Activated naive CD4-positive, alpha-beta T cell treated with anti-CD3 and anti-CD28 coated beads for 36 hours (primary cell): ENCODE data around the gene CELF4. TPM values are rescaled to one million over a fixed set of nuclear protein-coding genes. Genes with fewer than 3 reads are reported as not detected.

Experiments used
- CTCF ChIA-PET: fragments of 350-600 bp; sonication (Branson Sonifier 250); formaldehyde crosslinking; loops from one replicate; lab custom pipeline; 2021; ENCODE audit warnings: antibody characterized with exemption; lab: Charles Lee
- DNase-seq: peaks from one replicate; pipeline ENCODE4 v3.0.0-alpha.2; 2020
- H3K27ac Mint-ChIP-seq: one replicate; pipeline ENCODE4 v1.8.0; 2021; ENCODE audit warnings: mild to moderate bottlenecking, mixed read lengths
- H3K27me3 Mint-ChIP-seq: one replicate; pipeline ENCODE4 v1.8.0; 2021; ENCODE audit warnings: low read depth, mixed read lengths
- H3K36me3 Mint-ChIP-seq: one replicate; pipeline ENCODE4 v1.8.0; 2021; ENCODE audit warnings: low read depth, mixed read lengths
- H3K4me1 Mint-ChIP-seq: one replicate; pipeline ENCODE4 v1.8.0; 2021; ENCODE audit warnings: low read depth, mixed read lengths
- H3K4me3 Mint-ChIP-seq: one replicate; pipeline ENCODE4 v1.8.0; 2021; ENCODE audit warnings: mild to moderate bottlenecking, moderate library complexity, mixed read lengths
- H3K9me3 Mint-ChIP-seq: one replicate; pipeline ENCODE4 v1.8.0; 2021; ENCODE audit warnings: mixed read lengths
- intact Hi-C: fragments of 100-400 bp; cut with micrococcal nuclease; formaldehyde crosslinking; loops from one replicate; pipeline ENCODE4 v1.15.1; 2023
- total RNA-seq, 2 experiments: library from RNA; stranded (reverse); gene quantifications; one replicate each; pipeline ENCODE4 v1.2.3, GENCODE V29; 2021

Gene CELF4
- total RNA-seq, 2 experiments from 2014 or later: not detected

DNA sequence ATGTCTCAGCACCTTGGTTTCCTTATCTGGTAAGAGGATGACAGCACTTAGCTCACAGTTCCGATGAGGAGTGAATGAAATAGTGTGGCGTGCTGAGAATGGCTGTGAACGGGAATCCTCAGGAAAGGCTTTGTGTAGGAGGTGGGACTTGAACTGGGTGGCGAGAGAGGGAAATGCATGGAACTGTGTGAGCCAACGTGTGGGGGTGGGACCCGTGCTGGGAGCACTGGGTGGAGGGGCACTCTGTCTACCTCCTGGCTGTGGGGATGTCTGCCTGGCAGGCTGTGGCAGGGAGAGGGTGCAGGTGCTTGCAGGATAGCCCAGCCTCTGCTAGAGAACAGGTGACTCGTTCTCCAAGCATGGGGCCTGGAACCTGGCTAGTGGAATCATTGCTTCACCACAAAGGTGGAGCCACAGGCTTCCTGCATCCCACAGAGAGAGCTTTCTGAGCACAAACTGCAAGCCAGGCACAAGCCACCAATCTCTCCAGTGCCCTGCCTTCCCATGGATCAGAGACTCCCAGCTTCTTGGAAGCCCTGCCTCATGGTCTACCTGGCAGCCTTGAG lies 145.2 kb downstream of the CELF4 start:
- no peak for DNase-seq
- Mint-ChIP-seq H3K36me3 (no peaks in the 10 kb centered on the region), H3K27me3 (peaks cover 9% of the 10 kb centered on the region), H3K9me3 (no peaks in the 10 kb centered on the region), H3K4me1 (no peaks in the 10 kb centered on the region), H3K4me3 (no peak overlapping the region), H3K27ac (no peak overlapping the region)
- CTCF ChIA-PET: no interaction called here
- intact Hi-C loops: no loop called here

GRCh38 chr18:37419866-37420265 lies 145.7 kb downstream of the CELF4 start:
- DNase-seq: no peak
- H3K4me1 Mint-ChIP-seq: no peaks in the 10 kb centered on the region
- intact Hi-C loops: no loop called here
- CTCF ChIA-PET: no interaction called here
- no peaks in the 10 kb centered on the region for H3K9me3 Mint-ChIP-seq
- no peaks in the 10 kb centered on the region for H3K36me3 Mint-ChIP-seq
- H3K27me3 Mint-ChIP-seq: peaks cover 9% of the 10 kb centered on the region
- H3K4me3 Mint-ChIP-seq: no peak overlapping the region
- H3K27ac Mint-ChIP-seq: no peak overlapping the region

GRCh38 chr18:37419315-37419714 lies 146.3 kb downstream of the CELF4 start:
- Mint-ChIP-seq H3K27me3 (peaks cover 9% of the 10 kb centered on the region), H3K4me3 (no peak overlapping the region), H3K36me3 (no peaks in the 10 kb centered on the region), H3K27ac (no peak overlapping the region), H3K4me1 (no peaks in the 10 kb centered on the region), H3K9me3 (no peaks in the 10 kb centered on the region)
- no peak for DNase-seq
- CTCF ChIA-PET: no interaction called here
- intact Hi-C loops: no loop called here

DNA sequence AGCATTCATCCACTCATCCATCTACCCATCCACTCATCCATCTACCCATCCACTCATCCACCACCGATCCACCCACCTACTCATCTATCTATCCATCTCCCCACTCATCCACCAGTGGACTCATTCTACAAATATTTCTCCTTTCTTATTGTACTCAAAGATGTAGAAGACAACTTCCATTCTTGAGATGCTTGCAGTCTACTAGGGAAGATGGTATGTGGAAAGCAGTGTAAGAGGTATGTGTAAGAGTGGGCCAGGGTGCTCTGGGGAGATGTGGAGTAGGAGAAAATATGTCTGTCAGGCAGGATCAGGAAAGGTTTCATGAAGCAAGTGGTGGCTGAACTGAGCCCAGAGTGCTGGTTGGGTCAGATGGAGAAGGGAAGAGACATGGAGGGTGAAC lies 150.8 kb downstream of the CELF4 start:
- H3K27ac Mint-ChIP-seq: no peak overlapping the region
- no peaks in the 10 kb centered on the region for H3K4me1 Mint-ChIP-seq
- H3K9me3 Mint-ChIP-seq: no peaks in the 10 kb centered on the region
- no peak for DNase-seq
- H3K36me3 Mint-ChIP-seq: no peaks in the 10 kb centered on the region
- intact Hi-C loops: no loop called here
- no peak overlapping the region for H3K4me3 Mint-ChIP-seq
- peaks cover 4% of the 10 kb centered on the region for H3K27me3 Mint-ChIP-seq
- CTCF ChIA-PET: interaction anchor here (0.6 kb wide), 1 partner anchor 23 kb away, joined by 3 read pairs; no protein-coding TSS in a partner anchor

GRCh38 chr18:37412829-37413228 lies 152.8 kb downstream of the CELF4 start:
- DNase-seq: no peak
- Mint-ChIP-seq H3K9me3 (no peaks in the 10 kb centered on the region), H3K4me1 (no peaks in the 10 kb centered on the region), H3K4me3 (no peak overlapping the region), H3K27me3 (peaks cover 3% of the 10 kb centered on the region), H3K36me3 (no peaks in the 10 kb centered on the region), H3K27ac (no peak overlapping the region)
- CTCF ChIA-PET: no interaction called here
- intact Hi-C loops: no loop called here

DNA sequence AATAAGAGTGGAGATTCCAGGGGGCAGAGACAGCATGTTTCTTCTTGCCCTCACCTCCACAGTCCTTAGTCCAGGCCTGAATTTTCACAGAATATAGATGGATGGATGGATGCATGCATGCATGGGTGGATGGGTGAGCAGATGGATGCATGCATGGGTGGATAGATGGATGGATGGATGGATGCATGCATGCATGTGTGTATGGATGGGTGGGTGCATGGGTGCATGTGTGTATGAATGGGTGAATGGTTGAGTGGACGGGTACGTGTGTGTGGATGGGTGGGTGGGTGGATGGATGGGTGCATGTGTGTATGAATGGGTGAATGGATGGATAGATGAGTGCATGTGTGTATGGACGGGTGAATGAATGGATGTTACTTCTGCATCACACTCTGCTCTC lies 153.3 kb downstream of the CELF4 start:
- Mint-ChIP-seq H3K27ac (no peak overlapping the region), H3K36me3 (no peaks in the 10 kb centered on the region), H3K27me3 (peaks cover 3% of the 10 kb centered on the region), H3K9me3 (no peaks in the 10 kb centered on the region), H3K4me1 (no peaks in the 10 kb centered on the region), H3K4me3 (no peak overlapping the region)
- intact Hi-C loops: no loop called here
- DNase-seq: no peak
- CTCF ChIA-PET: no interaction called here

DNA sequence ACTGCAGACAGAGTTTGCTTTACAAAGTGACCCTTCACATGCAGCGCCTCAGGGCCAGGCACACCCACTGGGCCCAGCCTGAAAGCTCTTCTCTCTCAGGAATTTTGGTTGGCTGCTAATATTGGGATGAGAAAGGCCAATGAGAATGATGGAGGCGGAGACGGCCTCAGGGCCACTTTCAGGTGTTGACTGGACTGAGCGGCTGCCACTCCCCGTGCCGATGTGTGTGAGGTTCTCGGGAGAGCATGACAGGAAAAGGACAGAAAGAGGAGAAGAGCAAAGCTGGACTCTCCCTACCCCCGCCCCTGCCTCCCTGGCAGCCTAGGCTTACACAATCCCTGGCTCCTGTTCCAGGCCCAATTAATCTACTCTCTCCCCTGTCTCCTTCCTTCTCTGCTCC lies 155.7 kb downstream of the CELF4 start:
- H3K4me1 Mint-ChIP-seq: peaks cover 2% of the 10 kb centered on the region
- no peak for DNase-seq
- H3K9me3 Mint-ChIP-seq: no peaks in the 10 kb centered on the region
- intact Hi-C loops: no loop called here
- H3K27me3 Mint-ChIP-seq: no peaks in the 10 kb centered on the region
- CTCF ChIA-PET: no interaction called here
- no peak overlapping the region for H3K27ac Mint-ChIP-seq
- no peak overlapping the region for H3K4me3 Mint-ChIP-seq
- H3K36me3 Mint-ChIP-seq: no peaks in the 10 kb centered on the region

GRCh38 chr18:37408676-37409265 lies 156.8 kb downstream of the CELF4 start:
- no peak for DNase-seq
- Mint-ChIP-seq H3K27ac (no peak overlapping the region), H3K9me3 (no peaks in the 10 kb centered on the region), H3K4me1 (peaks cover 2% of the 10 kb centered on the region), H3K36me3 (no peaks in the 10 kb centered on the region), H3K27me3 (no peaks in the 10 kb centered on the region), H3K4me3 (no peak overlapping the region)
- intact Hi-C loops: no loop called here
- CTCF ChIA-PET: interaction anchor here (0.6 kb wide), 1 partner anchor 23 kb away, joined by 3 read pairs; no protein-coding TSS in a partner anchor

DNA sequence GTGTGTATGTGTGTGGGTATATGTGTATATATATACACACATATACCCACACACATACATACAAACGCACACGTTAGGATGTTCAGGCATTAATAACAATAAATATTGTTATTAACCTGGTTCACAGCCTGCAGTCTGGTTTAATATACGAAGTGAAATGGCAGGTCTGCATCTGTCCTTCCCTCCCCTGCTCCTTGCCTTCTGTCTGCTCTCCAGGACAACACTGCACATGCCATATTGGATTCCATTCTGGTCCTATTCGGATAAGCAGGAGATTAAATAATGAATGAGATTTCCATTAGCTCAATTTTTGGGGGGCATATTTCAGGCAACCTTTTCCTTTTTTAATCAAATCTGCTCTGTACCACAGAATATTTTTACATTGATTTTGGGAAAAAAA lies 158.0 kb downstream of the CELF4 start:
- peaks cover 2% of the 10 kb centered on the region for H3K4me1 Mint-ChIP-seq
- H3K9me3 Mint-ChIP-seq: no peaks in the 10 kb centered on the region
- no peak overlapping the region for H3K4me3 Mint-ChIP-seq
- H3K36me3 Mint-ChIP-seq: no peaks in the 10 kb centered on the region
- CTCF ChIA-PET: no interaction called here
- no peak overlapping the region for H3K27ac Mint-ChIP-seq
- intact Hi-C loops: no loop called here
- DNase-seq: no peak
- H3K27me3 Mint-ChIP-seq: no peaks in the 10 kb centered on the region

DNA sequence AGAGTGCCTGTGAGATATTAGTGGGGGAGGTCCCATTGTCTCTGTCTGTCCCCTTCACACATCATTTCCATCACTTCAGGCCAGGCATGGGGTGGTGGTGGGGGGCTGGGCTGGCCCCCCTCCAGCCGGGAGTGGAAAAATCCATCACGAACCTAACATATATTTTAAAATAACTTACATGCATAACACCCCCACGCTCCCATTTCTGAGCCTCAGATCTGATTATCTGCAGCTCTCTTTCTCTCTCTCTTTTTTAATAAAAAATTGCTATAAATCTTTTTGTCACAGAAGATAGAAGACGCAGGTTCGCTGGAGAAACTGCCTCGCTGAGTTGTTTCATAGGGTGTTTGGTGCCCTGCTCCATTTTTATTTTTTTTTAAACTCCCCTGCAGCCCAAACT lies 159.8 kb downstream of the CELF4 start:
- no peaks in the 10 kb centered on the region for H3K36me3 Mint-ChIP-seq
- H3K27ac Mint-ChIP-seq: no peak overlapping the region
- no peaks in the 10 kb centered on the region for H3K9me3 Mint-ChIP-seq
- CTCF ChIA-PET: no interaction called here
- peaks cover 2% of the 10 kb centered on the region for H3K4me1 Mint-ChIP-seq
- H3K4me3 Mint-ChIP-seq: no peak overlapping the region
- intact Hi-C loops: no loop called here
- no peak for DNase-seq
- H3K27me3 Mint-ChIP-seq: no peaks in the 10 kb centered on the region

DNA sequence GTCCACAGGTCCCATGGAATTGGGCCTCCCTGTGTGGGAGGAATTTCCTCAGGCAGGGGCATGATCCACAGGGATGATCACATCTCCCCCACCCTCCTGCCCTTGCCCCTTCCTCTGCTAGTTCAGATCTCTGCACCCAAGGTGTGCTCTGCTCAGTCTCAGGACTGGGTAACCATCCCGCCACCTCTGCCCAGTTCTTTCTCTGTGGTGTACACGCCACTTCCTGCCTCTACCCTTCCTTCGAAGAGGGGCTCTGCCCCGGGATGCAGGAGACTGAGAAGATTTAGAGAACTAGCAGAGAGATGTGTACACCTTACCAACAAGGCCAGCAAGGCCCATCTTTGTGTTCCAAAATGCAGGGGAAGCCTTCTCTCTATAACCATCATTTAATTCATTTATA lies 160.4 kb downstream of the CELF4 start:
- no peaks in the 10 kb centered on the region for H3K27me3 Mint-ChIP-seq
- no peaks in the 10 kb centered on the region for H3K9me3 Mint-ChIP-seq
- H3K27ac Mint-ChIP-seq: no peak overlapping the region
- H3K4me1 Mint-ChIP-seq: peaks cover 2% of the 10 kb centered on the region
- CTCF ChIA-PET: interaction anchor here (1.0 kb wide), 1 partner anchor 18 kb away, joined by 3 read pairs; no protein-coding TSS in a partner anchor
- H3K36me3 Mint-ChIP-seq: no peaks in the 10 kb centered on the region
- intact Hi-C loops: no loop called here
- no peak overlapping the region for H3K4me3 Mint-ChIP-seq
- no peak for DNase-seq

DNA sequence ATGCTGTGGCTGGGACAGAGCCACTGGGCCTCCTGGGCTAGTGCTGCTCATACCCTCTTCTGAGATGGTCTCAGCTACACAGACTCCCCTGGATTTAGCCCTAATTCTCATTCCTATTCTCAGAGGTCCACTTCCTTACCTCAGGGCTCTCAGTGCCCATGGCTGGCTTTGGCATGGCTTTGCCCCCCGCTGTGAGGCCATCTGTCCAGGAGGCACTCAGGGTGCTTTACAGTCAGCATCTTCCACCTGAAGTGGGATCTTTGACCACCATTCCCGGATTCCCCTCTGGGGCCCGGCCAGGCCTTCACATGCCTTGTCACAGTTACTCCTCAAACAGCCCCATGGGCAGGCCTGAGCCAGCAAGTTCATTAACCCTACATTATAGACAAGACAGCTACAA lies 161.8 kb downstream of the CELF4 start:
- H3K4me1 Mint-ChIP-seq: peaks cover 2% of the 10 kb centered on the region
- no peak for DNase-seq
- H3K36me3 Mint-ChIP-seq: no peaks in the 10 kb centered on the region

DNA sequence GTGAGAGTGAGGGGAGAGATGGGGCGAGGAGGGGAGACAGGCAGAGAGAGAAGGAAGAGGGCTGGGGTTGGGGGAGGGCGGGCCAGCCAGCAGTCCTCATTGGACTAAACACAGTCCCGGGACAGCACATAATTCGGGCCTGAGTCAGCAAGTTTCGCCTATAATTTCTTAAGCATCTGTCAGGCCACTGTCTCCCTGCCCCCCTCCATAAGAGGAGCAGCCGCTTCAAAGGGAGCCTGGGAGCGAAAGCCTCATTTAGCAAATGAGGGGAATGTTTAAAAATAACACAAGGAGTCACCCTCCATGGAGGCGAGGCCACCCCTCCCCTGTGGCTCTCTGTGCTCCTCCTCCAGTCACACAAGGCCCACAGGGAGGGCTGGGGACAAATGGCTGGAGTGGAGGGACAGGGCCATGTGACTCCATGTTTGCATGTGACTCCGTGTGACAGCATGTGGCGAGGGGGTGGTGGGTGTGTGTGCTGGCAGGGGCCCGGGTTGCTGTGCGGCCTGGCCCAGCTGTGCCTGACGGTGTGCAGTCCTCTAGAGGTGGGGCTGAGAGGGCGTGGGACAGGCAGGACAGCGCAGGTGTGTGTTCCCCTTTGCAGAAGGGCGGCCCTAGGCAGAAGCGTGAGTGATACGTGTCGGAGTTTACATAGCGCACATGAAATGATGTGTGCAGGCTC lies 162.4 kb downstream of the CELF4 start:
- Mint-ChIP-seq H3K27ac (no peak overlapping the region), H3K4me1 (peaks cover 2% of the 10 kb centered on the region), H3K27me3 (no peaks in the 10 kb centered on the region), H3K36me3 (no peaks in the 10 kb centered on the region), H3K4me3 (no peak overlapping the region), H3K9me3 (no peaks in the 10 kb centered on the region)
- CTCF ChIA-PET: no interaction called here
- intact Hi-C loops: no loop called here
- DNase-seq: no peak

More for the DNA sequence above, 161.8 kb downstream of the CELF4 start:
- Mint-ChIP-seq H3K27me3 (no peaks in the 10 kb centered on the region), H3K9me3 (no peaks in the 10 kb centered on the region), H3K27ac (no peak overlapping the region), H3K4me3 (no peak overlapping the region)
- CTCF ChIA-PET: no interaction called here
- intact Hi-C loops: no loop called here
